MM.1S (cell line): ENCODE measurements around the gene LMF1.

ENCODE experiments used
- DNase-seq: peaks from one replicate; pipeline ENCODE4 v3.0.0-alpha.2; 2015
- H2AFZ ChIP-seq: fragments of 300-600 bp; sonication (generic); 2 replicates; pipeline ENCODE4 v1.6.0; 2016; ENCODE audit warnings: antibody characterized with exemption, low read length
- H3F3A ChIP-seq: fragments of 300-600 bp; sonication (generic); 2 replicates; pipeline ENCODE4 v1.6.1; 2016; ENCODE audit warnings: mild to moderate bottlenecking, antibody characterized with exemption, low read length, moderate library complexity, mixed read lengths; ENCODE audit not compliant: insufficient read depth
- H3K27ac ChIP-seq: fragments of 300-600 bp; sonication (generic); 2 replicates; pipeline ENCODE4 v1.5.1; 2016; ENCODE audit warnings: mild to moderate bottlenecking, low read length
- H3K27me3 ChIP-seq: fragments of 300-600 bp; sonication (generic); replicated peaks from 2 replicates; pipeline ENCODE4 v1.6.0; 2016; ENCODE audit warnings: low read length; ENCODE audit not compliant: insufficient read depth
- H3K36me3 ChIP-seq: fragments of 300-600 bp; sonication (generic); replicated peaks from 2 replicates; pipeline ENCODE4 v1.6.1; 2016; ENCODE audit warnings: mild to moderate bottlenecking, low read length, mixed read lengths; ENCODE audit not compliant: insufficient read depth
- H3K4me1 ChIP-seq: fragments of 300-600 bp; sonication (generic); 2 replicates; pipeline ENCODE4 v1.6.1; 2016; ENCODE audit warnings: low read length, mixed read lengths
- H3K4me2 ChIP-seq: fragments of 300-600 bp; sonication (generic); 2 replicates; pipeline ENCODE4 v1.6.0; 2016; ENCODE audit warnings: low read depth, low read length
- H3K4me3 ChIP-seq: fragments of 300-600 bp; sonication (generic); 2 replicates; pipeline ENCODE4 v1.5.1; 2016; ENCODE audit warnings: low read length, mixed read lengths
- H3K79me2 ChIP-seq: fragments of 300-600 bp; sonication (generic); 2 replicates; pipeline ENCODE4 v1.6.1; 2016; ENCODE audit warnings: mixed run types, low read length, mixed read lengths
- H3K9ac ChIP-seq: fragments of 300-600 bp; sonication (generic); 2 replicates; pipeline ENCODE4 v1.6.1; 2016; ENCODE audit warnings: low read length, mixed read lengths
- H3K9me2 ChIP-seq: fragments of 300-600 bp; sonication (generic); replicated peaks from 2 replicates; pipeline ENCODE4 v1.6.1; 2016; ENCODE audit warnings: mild to moderate bottlenecking, low read length, mixed read lengths; ENCODE audit not compliant: insufficient read depth
- H3K9me3 ChIP-seq: fragments of 300-600 bp; sonication (generic); replicated peaks from 2 replicates; pipeline ENCODE4 v1.6.1; 2016; ENCODE audit warnings: mild to moderate bottlenecking, low read length, mixed read lengths; ENCODE audit not compliant: insufficient read depth
- H4K20me1 ChIP-seq: fragments of 300-600 bp; sonication (generic); 2 replicates; pipeline ENCODE4 v1.6.1; 2016; ENCODE audit warnings: mild to moderate bottlenecking, low read length, moderate library complexity, mixed read lengths; ENCODE audit not compliant: insufficient read depth
- CTCF ChIP-seq: fragments of 300-600 bp; sonication (generic); IDR thresholded peaks from 2 replicates; pipeline ENCODE4 v1.5.1; 2016; ENCODE audit warnings: antibody characterized with exemption, low read length, mixed read lengths
- EZH2 ChIP-seq: fragments of 300-600 bp; sonication (generic); optimal IDR thresholded peaks from 2 replicates; pipeline ENCODE3; 2017; ENCODE audit warnings: low read depth, mild to moderate bottlenecking, antibody characterized with exemption, low read length, mixed read lengths
- EZH2phosphoT487 ChIP-seq: fragments of 300-600 bp; sonication (generic); IDR thresholded peaks from 2 replicates; pipeline ENCODE4 v1.6.1; 2018; ENCODE audit warnings: antibody characterized with exemption, low read length

The LMF1 gene

DNA sequence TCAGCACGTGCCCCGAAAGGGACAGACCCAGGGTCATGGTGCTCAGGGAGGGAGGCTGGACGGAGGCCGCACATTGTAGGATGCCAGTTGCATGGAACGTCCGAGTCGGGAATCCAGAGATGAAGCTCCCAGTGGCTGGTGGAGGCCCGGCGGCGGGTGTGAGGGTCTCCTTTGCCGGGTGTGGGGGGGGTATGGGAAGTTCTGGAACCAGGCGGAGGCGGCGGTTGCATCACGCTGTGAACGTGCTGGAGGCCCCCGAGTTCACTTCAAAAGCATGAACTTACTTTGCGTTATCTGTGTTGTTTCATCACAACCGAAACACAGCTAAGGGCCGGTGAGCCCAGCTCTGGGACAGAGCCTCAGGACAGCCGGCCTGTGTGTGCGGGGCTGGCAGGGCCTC lies 96.9 kb downstream of the LMF1 start:
- no peak for TF ChIP-seq CTCF
- TF ChIP-seq EZH2: no peak
- no peak for TF ChIP-seq EZH2phosphoT487
- Histone ChIP-seq H3K4me1 (no peaks in the 10 kb centered on the region), H4K20me1 (no peaks in the 10 kb centered on the region), H3K4me3 (no peak overlapping the region), H3F3A (no peaks in the 10 kb centered on the region), H3K27me3 (peaks cover 95% of the 10 kb centered on the region), H3K9ac (no peak overlapping the region), H2AFZ (no peak overlapping the region), H3K9me2 (no peaks in the 10 kb centered on the region), H3K9me3 (no peaks in the 10 kb centered on the region), H3K36me3 (no peaks in the 10 kb centered on the region), H3K4me2 (no peak overlapping the region), H3K79me2 (no peaks in the 10 kb centered on the region), H3K27ac (no peak overlapping the region)
- no peak for DNase-seq

GRCh38 chr16:873243-873661 lies 97.5 kb downstream of the LMF1 start:
- Histone ChIP-seq H3K9ac (no peak overlapping the region), H3K4me3 (no peak overlapping the region), H2AFZ (no peak overlapping the region), H3K9me3 (no peaks in the 10 kb centered on the region), H3K27me3 (peaks cover 94% of the 10 kb centered on the region), H4K20me1 (no peaks in the 10 kb centered on the region), H3F3A (no peaks in the 10 kb centered on the region), H3K27ac (no peak overlapping the region), H3K4me1 (no peaks in the 10 kb centered on the region), H3K79me2 (no peaks in the 10 kb centered on the region), H3K9me2 (no peaks in the 10 kb centered on the region), H3K4me2 (no peak overlapping the region), H3K36me3 (no peaks in the 10 kb centered on the region)
- no peak for DNase-seq
- TF ChIP-seq EZH2phosphoT487 (no peak), EZH2 (no peak), CTCF (no peak)

GRCh38 chr16:872436-873242 lies 98.1 kb downstream of the LMF1 start:
- TF ChIP-seq EZH2phosphoT487 (no peak), CTCF (no peak), EZH2 (no peak)
- no peaks in the 10 kb centered on the region for H3K9me3 ChIP-seq
- no peak overlapping the region for H2AFZ ChIP-seq
- H3K4me1 ChIP-seq: no peaks in the 10 kb centered on the region
- no peak overlapping the region for H3K4me3 ChIP-seq
- H3F3A ChIP-seq: no peaks in the 10 kb centered on the region
- H3K27ac ChIP-seq: no peak overlapping the region
- H3K36me3 ChIP-seq: no peaks in the 10 kb centered on the region
- peaks cover 91% of the 10 kb centered on the region for H3K27me3 ChIP-seq
- no peaks in the 10 kb centered on the region for H3K9me2 ChIP-seq
- no peaks in the 10 kb centered on the region for H4K20me1 ChIP-seq
- no peak for DNase-seq
- H3K4me2 ChIP-seq: no peak overlapping the region
- no peak overlapping the region for H3K9ac ChIP-seq
- H3K79me2 ChIP-seq: no peaks in the 10 kb centered on the region
